ENCODE measurements around the gene EXOC6B. TPM values are rescaled to one million over a fixed set of nuclear protein-coding genes. Genes with fewer than 3 reads are reported as not detected.

The EXOC6B gene
- total RNA-seq, 1 experiment from 2014 or later: 40.1 TPM

DNA sequence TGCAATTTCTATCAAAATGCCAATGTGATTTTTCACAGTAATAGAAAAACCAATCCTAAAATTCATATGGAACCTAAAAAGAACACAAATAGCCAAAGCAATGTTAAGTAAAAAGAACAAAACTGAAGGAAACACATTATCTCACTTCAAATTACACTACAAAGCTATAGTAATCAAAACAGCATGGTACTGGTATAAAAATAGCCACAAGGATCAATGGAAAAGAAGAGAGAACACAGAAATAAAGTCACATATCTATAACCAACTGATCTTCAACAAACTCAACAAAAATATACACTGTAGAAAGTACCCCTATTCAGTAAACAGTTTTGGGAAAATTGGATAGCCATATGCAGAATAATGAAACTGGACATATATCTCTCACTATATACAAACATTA, 426.0 kb downstream of the EXOC6B start:
- Mint-ChIP-seq H3K27me3 (ENCODE audit: low read depth) (no peaks in the 10 kb centered on the region), H3K36me3 (ENCODE audit: insufficient read depth in 1 of 3, low read depth in 3 of 3) (peaks cover 13 to 23% (median 17%) of the 10 kb centered on the region in 3 experiments; a peak in 6 of 7 replicates), H3K4me1 (no peaks in the 10 kb centered on the region), H3K4me3 (no peak overlapping the region), H3K27ac (no peak overlapping the region), H3K9me3 (peaks cover 33 to 34% of the 10 kb centered on the region in 2 experiments; a peak in 4 of 5 replicates)
- Histone ChIP-seq H3K56ac (ENCODE audit: insufficient read length, low read depth, low read length) (no peak overlapping the region), H2BK15ac (ENCODE audit: low read depth, low read length) (no peak overlapping the region), H4K8ac (replicated peaks; ENCODE audit: insufficient read length, low read depth, low read length) (no peak overlapping the region), H3K4me2 (ENCODE audit: insufficient read depth, insufficient read length, low read length) (no peak overlapping the region), H2AK5ac (ENCODE audit: insufficient read length, low read length) (no peak overlapping the region), H3T11ph (ENCODE audit: low read length) (no peak overlapping the region), H4K91ac (ENCODE audit: insufficient read length, low read depth, low read length) (no peak overlapping the region), H4K20me1 (ENCODE audit: control insufficient read depth, insufficient read depth, insufficient read length) (no peaks in the 10 kb centered on the region), H4K5ac (ENCODE audit: insufficient read length, low read depth, low read length) (no peak overlapping the region), H2BK20ac (ENCODE audit: low read depth, low read length, poor library complexity, severe bottlenecking) (no peak overlapping the region), H3K9ac (ENCODE audit: extremely low read depth, insufficient read length, low read length) (no peak overlapping the region), H3K23ac (ENCODE audit: insufficient read length, low read depth, low read length) (no peak overlapping the region), H3K79me2 (ENCODE audit: insufficient read depth, low read length) (no peaks in the 10 kb centered on the region), H3K27ac (ENCODE audit: insufficient read length, low read depth, low read length) (no peak overlapping the region), H3K14ac (ENCODE audit: insufficient read depth, low read length) (no peak overlapping the region), H3K9me3 (ENCODE audit: control insufficient read depth, low read depth, low read length) (no peaks in the 10 kb centered on the region), H3K23me2 (ENCODE audit: insufficient read length, low read depth, low read length, poor library complexity, severe bottlenecking) (no peaks in the 10 kb centered on the region), H3K4ac (ENCODE audit: low read depth, low read length) (no peak overlapping the region), H2BK12ac (ENCODE audit: insufficient read length, low read depth, low read length) (no peak overlapping the region), H2AFZ (ENCODE audit: low read length) (no peak overlapping the region), H2BK5ac (ENCODE audit: insufficient read length, low read length) (no peak overlapping the region), H3K27me3 (ENCODE audit: insufficient read depth, low read length) (no peaks in the 10 kb centered on the region), H3K79me1 (ENCODE audit: insufficient read depth, low read depth, low read length, poor library complexity, severe bottlenecking) (no peaks in the 10 kb centered on the region), H3K4me1 (ENCODE audit: insufficient read depth, low read length) (no peaks in the 10 kb centered on the region), H2BK120ac (ENCODE audit: low read depth, low read length, poor library complexity, severe bottlenecking) (no peak overlapping the region), H3K18ac (ENCODE audit: insufficient read length, low read depth, low read length) (no peak overlapping the region)
- DNase-seq: no peak
- TF ChIP-seq, protein P1, sequence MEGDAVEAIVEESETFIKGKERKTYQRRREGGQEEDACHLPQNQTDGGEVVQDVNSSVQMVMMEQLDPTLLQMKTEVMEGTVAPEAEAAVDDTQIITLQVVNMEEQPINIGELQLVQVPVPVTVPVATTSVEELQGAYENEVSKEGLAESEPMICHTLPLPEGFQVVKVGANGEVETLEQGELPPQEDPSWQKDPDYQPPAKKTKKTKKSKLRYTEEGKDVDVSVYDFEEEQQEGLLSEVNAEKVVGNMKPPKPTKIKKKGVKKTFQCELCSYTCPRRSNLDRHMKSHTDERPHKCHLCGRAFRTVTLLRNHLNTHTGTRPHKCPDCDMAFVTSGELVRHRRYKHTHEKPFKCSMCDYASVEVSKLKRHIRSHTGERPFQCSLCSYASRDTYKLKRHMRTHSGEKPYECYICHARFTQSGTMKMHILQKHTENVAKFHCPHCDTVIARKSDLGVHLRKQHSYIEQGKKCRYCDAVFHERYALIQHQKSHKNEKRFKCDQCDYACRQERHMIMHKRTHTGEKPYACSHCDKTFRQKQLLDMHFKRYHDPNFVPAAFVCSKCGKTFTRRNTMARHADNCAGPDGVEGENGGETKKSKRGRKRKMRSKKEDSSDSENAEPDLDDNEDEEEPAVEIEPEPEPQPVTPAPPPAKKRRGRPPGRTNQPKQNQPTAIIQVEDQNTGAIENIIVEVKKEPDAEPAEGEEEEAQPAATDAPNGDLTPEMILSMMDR (conservative IDR thresholded peaks at IDR 0.05): no peak
